ENCODE results near the gene WWOX. TPM values are rescaled to one million over a fixed set of nuclear protein-coding genes. Genes with fewer than 3 reads are reported as not detected.
"Not testable (repeated sequence)": the region's sequence is repeated elsewhere in the genome, so short reads cannot be mapped to it uniquely, and the experiment has no call there.

WWOX gene
- total RNA-seq, 1 donor from 2014 or later: 18.6 TPM

DNA sequence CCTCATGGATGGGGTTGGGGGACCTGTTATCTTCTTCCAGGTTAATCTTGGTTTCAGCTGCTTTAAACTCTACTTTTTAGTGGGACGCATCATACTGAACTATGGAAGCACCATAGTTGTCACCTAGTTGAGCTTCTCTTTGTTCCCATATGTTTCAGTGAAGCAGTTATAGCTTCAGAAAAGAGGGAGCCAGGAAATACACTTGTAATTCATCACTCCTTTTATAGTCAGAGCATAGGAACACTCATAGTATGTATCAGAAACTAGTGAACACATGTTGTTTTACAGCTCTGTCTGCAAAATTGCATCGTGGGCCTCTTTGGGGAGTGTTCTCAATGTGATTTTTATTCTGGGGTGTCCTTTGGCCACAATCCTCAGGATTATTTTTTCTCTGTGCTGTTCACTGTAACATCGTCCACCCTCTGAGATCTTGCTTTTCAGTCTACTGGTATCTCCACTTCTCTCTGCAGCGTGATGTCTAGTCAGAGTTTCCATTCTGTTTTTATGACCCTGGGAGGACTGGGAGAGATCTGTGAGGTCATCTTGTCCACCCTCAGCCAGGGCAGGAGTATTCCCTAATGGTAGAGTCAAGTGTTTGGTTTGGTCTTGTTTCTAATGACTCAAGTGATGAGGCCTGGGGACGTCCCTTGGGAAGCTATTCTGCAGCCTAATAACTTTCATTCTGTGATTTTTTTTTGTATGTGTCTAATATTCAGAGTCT is 585.4 kb downstream of the WWOX start:
- H3K27me3 Mint-ChIP-seq (ENCODE audit: unreplicated experiment): no peaks in the 10 kb centered on the region
- no peak for DNase-seq (ENCODE audit: low spot score)
- no peaks in the 10 kb centered on the region for H3K9me3 Mint-ChIP-seq (ENCODE audit: unreplicated experiment)
- no peak overlapping the region for H3K4me3 Mint-ChIP-seq (ENCODE audit: unreplicated experiment)
- H3K36me3 Mint-ChIP-seq (ENCODE audit: low read depth, unreplicated experiment): no peaks in the 10 kb centered on the region
- no peak for TF ChIP-seq CTCF (IDR thresholded peaks at IDR 0.05; ENCODE audit: unreplicated experiment)
- H3K27ac Mint-ChIP-seq (ENCODE audit: unreplicated experiment): no peak overlapping the region
- no peaks in the 10 kb centered on the region for H3K4me1 Mint-ChIP-seq (ENCODE audit: unreplicated experiment)

DNA sequence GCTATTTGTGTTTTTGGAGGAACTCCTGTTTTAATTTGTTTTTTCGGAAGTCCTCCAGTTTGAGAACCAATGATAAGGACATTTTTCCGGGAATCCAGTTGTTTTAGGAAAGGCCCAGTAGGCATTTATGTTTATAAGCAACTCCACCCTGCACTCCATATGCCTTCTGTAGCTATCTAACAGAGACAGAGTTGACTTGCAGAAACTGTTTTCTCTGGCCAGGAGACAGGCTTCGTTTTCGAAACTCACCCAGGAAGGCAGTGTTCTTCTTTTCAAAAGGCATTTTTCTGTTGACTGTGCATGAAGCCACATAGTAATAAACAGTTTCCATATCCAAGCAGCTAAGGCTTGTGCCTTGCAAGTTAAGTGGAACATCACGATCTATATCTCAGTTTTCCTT is 587.1 kb downstream of the WWOX start:
- no peaks in the 10 kb centered on the region for H3K27me3 Mint-ChIP-seq (ENCODE audit: unreplicated experiment)
- no peaks in the 10 kb centered on the region for H3K4me1 Mint-ChIP-seq (ENCODE audit: unreplicated experiment)
- no peak overlapping the region for H3K27ac Mint-ChIP-seq (ENCODE audit: unreplicated experiment)
- TF ChIP-seq CTCF (IDR thresholded peaks at IDR 0.05; ENCODE audit: unreplicated experiment): no peak
- no peaks in the 10 kb centered on the region for H3K36me3 Mint-ChIP-seq (ENCODE audit: low read depth, unreplicated experiment)
- no peaks in the 10 kb centered on the region for H3K9me3 Mint-ChIP-seq (ENCODE audit: unreplicated experiment)
- H3K4me3 Mint-ChIP-seq (ENCODE audit: unreplicated experiment): no peak overlapping the region
- DNase-seq (ENCODE audit: low spot score): no peak

GRCh38 chr16:78689028-78689427 is 589.6 kb downstream of the WWOX start:
- H3K27me3 Mint-ChIP-seq (ENCODE audit: unreplicated experiment): no peaks in the 10 kb centered on the region
- H3K4me3 Mint-ChIP-seq (ENCODE audit: unreplicated experiment): no peak overlapping the region
- no peak for TF ChIP-seq CTCF (IDR thresholded peaks at IDR 0.05; ENCODE audit: unreplicated experiment)
- H3K9me3 Mint-ChIP-seq (ENCODE audit: unreplicated experiment): no peaks in the 10 kb centered on the region
- no peak overlapping the region for H3K27ac Mint-ChIP-seq (ENCODE audit: unreplicated experiment)
- no peak for DNase-seq (ENCODE audit: low spot score)
- no peaks in the 10 kb centered on the region for H3K36me3 Mint-ChIP-seq (ENCODE audit: low read depth, unreplicated experiment)
- H3K4me1 Mint-ChIP-seq (ENCODE audit: unreplicated experiment): no peaks in the 10 kb centered on the region

DNA sequence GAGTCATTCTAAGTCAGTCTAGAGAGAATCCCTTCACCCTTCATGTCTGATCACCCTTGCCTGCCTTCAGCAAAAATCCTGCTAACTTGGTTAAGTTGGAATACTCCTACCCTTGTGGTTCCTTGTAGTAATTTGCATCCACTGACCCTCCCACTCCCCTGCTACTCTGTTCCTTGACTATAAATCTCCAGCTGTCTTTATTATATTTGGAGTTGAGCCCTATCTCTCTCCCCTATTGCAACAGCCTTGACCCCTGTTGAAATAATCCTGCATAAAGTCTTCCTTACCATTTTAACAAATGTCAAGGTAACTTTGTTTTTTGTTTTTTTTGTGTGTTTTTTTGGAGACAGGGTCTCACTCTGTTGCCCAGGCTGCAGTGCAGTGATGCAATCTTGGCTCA is 590.1 kb downstream of the WWOX start:
- no peaks in the 10 kb centered on the region for H3K9me3 Mint-ChIP-seq (ENCODE audit: unreplicated experiment)
- H3K27me3 Mint-ChIP-seq (ENCODE audit: unreplicated experiment): no peaks in the 10 kb centered on the region
- no peak overlapping the region for H3K4me3 Mint-ChIP-seq (ENCODE audit: unreplicated experiment)
- TF ChIP-seq CTCF (IDR thresholded peaks at IDR 0.05; ENCODE audit: unreplicated experiment): no peak
- H3K36me3 Mint-ChIP-seq (ENCODE audit: low read depth, unreplicated experiment): no peaks in the 10 kb centered on the region
- H3K4me1 Mint-ChIP-seq (ENCODE audit: unreplicated experiment): no peaks in the 10 kb centered on the region
- no peak for DNase-seq (ENCODE audit: low spot score)
- no peak overlapping the region for H3K27ac Mint-ChIP-seq (ENCODE audit: unreplicated experiment)

- Mint-ChIP-seq H3K27me3 (ENCODE audit: unreplicated experiment) (no peaks in the 10 kb centered on the region), H3K4me1 (ENCODE audit: unreplicated experiment) (no peaks in the 10 kb centered on the region), H3K27ac (ENCODE audit: unreplicated experiment) (no peak overlapping the region), H3K9me3 (ENCODE audit: unreplicated experiment) (no peaks in the 10 kb centered on the region), H3K4me3 (ENCODE audit: unreplicated experiment) (no peak overlapping the region), H3K36me3 (ENCODE audit: low read depth, unreplicated experiment) (no peaks in the 10 kb centered on the region)
- no peak for DNase-seq (ENCODE audit: low spot score)
- no peak for TF ChIP-seq CTCF (IDR thresholded peaks at IDR 0.05; ENCODE audit: unreplicated experiment)
These were observed 591.1 kb downstream of the WWOX start for GRCh38 chr16:78690510-78690909.

GRCh38 chr16:78691746-78692145 is 592.3 kb downstream of the WWOX start:
- not testable (repeated sequence) for DNase-seq (ENCODE audit: low spot score); H3K4me1 Mint-ChIP-seq (ENCODE audit: unreplicated experiment); H3K27me3 Mint-ChIP-seq (ENCODE audit: unreplicated experiment); H3K27ac Mint-ChIP-seq (ENCODE audit: unreplicated experiment); H3K36me3 Mint-ChIP-seq (ENCODE audit: low read depth, unreplicated experiment); H3K4me3 Mint-ChIP-seq (ENCODE audit: unreplicated experiment); H3K9me3 Mint-ChIP-seq (ENCODE audit: unreplicated experiment)
